Naive thymus-derived CD4-positive, alpha-beta T cell (primary cell): Measurements from ENCODE around the gene SOHLH1. TPM values are rescaled to one million over a fixed set of nuclear protein-coding genes. Genes with fewer than 3 reads are reported as not detected.

Experiments used
- ATAC-seq: fragments of 150-1000 bp; cut with Tn5 transposase; 2 replicates; pipeline ENCODE4 v1.10.0; 2021; ENCODE audit warnings: mild to moderate bottlenecking, moderate library complexity
- CTCF ChIA-PET: fragments of 350-600 bp; sonication (Branson Sonifier 250); formaldehyde crosslinking; loops from one replicate; lab custom pipeline; 2021; ENCODE audit warnings: antibody characterized with exemption; lab: Charles Lee
- POLR2A ChIA-PET: fragments of 350-600 bp; sonication (Branson Sonifier 250); formaldehyde crosslinking; loops from one replicate; lab custom pipeline; 2021; ENCODE audit warnings: antibody characterized with exemption, inconsistent platforms; lab: Charles Lee
- DNase-seq, 9 donors: peaks; one replicate each; pipeline versions ENCODE4 v3.0.0 to v3.0.0-alpha.2; 2020 to 2022; ENCODE audit warnings: mixed read lengths in 1 of 9
- H3K27ac ChIP-seq: one replicate; pipeline ENCODE4 v1.7.0; 2013; ENCODE audit warnings: mild to moderate bottlenecking, low read depth, low read length, moderate library complexity
- H3K27me3 ChIP-seq, 2 donors: one replicate each; pipeline ENCODE4 v1.7.0; 2013; ENCODE audit warnings: low read length in 2 of 2, mild to moderate bottlenecking in 2 of 2, moderate library complexity in 2 of 2; ENCODE audit not compliant: control insufficient read depth in 2 of 2, insufficient read depth in 2 of 2
- H3K36me3 ChIP-seq, 3 experiments: 1 replicate in 2 of 3; 2 replicates in 1 of 3; pipeline ENCODE4 v1.7.0; 2013; ENCODE audit warnings: low read length in 3 of 3, mild to moderate bottlenecking in 3 of 3, moderate library complexity in 1 of 3; ENCODE audit not compliant: insufficient read depth in 3 of 3, control insufficient read depth in 2 of 3
- H3K4me1 ChIP-seq, 2 donors: one replicate each; pipeline ENCODE4 v1.7.0; 2013; ENCODE audit warnings: low read length in 2 of 2, mild to moderate bottlenecking in 2 of 2, moderate library complexity in 1 of 2; ENCODE audit not compliant: control insufficient read depth in 2 of 2, insufficient read depth in 2 of 2
- H3K4me3 ChIP-seq: 2 replicates; pipeline ENCODE4 v1.7.0; 2013; ENCODE audit warnings: mild to moderate bottlenecking, low read length
- H3K9me3 ChIP-seq, 3 experiments: 1 replicate in 2 of 3; 2 replicates in 1 of 3; pipeline ENCODE4 v1.7.0; 2013; ENCODE audit warnings: low read length in 3 of 3; ENCODE audit not compliant: control insufficient read depth in 2 of 3
- H3K27ac Mint-ChIP-seq, 9 donors: one replicate each; pipeline ENCODE4 v1.8.0; 2020 to 2022; ENCODE audit warnings: mixed read lengths in 9 of 9, mild to moderate bottlenecking in 8 of 9, moderate library complexity in 5 of 9, inconsistent platforms in 2 of 9
- H3K27me3 Mint-ChIP-seq, 5 donors: one replicate each; pipeline ENCODE4 v1.8.0; 2021 to 2022; ENCODE audit warnings: mixed read lengths in 5 of 5, mild to moderate bottlenecking in 1 of 5
- H3K36me3 Mint-ChIP-seq, 5 donors: one replicate each; pipeline ENCODE4 v1.8.0; 2020 to 2022; ENCODE audit warnings: mixed read lengths in 5 of 5, mild to moderate bottlenecking in 3 of 5, inconsistent platforms in 1 of 5
- H3K4me1 Mint-ChIP-seq, 7 donors: one replicate each; pipeline ENCODE4 v1.8.0; 2020 to 2022; ENCODE audit warnings: mixed read lengths in 7 of 7, mild to moderate bottlenecking in 3 of 7, inconsistent platforms in 1 of 7
- H3K4me3 Mint-ChIP-seq, 10 donors: one replicate each; pipeline ENCODE4 v1.8.0; 2020 to 2022; ENCODE audit warnings: mild to moderate bottlenecking in 10 of 10, mixed read lengths in 10 of 10, moderate library complexity in 6 of 10, inconsistent platforms in 2 of 10
- H3K9me3 Mint-ChIP-seq, 11 donors: one replicate each; pipeline ENCODE4 v1.8.0; 2020 to 2022; ENCODE audit warnings: mixed read lengths in 11 of 11, mild to moderate bottlenecking in 4 of 11, inconsistent platforms in 1 of 11, moderate library complexity in 1 of 11
- intact Hi-C, 2 donors: fragments of 100-400 bp; cut with micrococcal nuclease; formaldehyde crosslinking; loops; one replicate each; pipeline ENCODE4 v1.15.1; 2023
- polyA plus RNA-seq, 2 donors: library from polyadenylated mRNA; unstranded; fragments of 300-500 nt; fragmentation: Illumina TruSeq; gene quantifications; one replicate each; pipeline ENCODE4 v1.2.3, GENCODE V29; 2021
- total RNA-seq, 6 experiments: library from RNA in 5 of 6; stranded (reverse) in 5 of 6; gene quantifications; 1 replicate in 5 of 6; 2 replicates in 1 of 6; pipeline ENCODE4 v1.2.3 and lab custom pipeline; 2021 to 2026

The SOHLH1 gene
- total and polyA plus RNA-seq, 7 experiments from 2014 or later, result not detected

GRCh38 chr9:135736979-135737839 lies 37.9 kb upstream of the SOHLH1 start:
- H3K27ac ChIP-seq, result no peak overlapping the region
- no peaks in the 10 kb centered on the region for H3K9me3 ChIP-seq
- Mint-ChIP-seq H3K36me3 (no peaks in the 10 kb centered on the region), H3K4me3 (no peak overlapping the region), H3K9me3 (peaks cover 0 to 10% (median 3%) of the 10 kb centered on the region in 11 donors), H3K27ac (no peak overlapping the region), H3K4me1 (peaks cover 0 to 3% (median 0%) of the 10 kb centered on the region in 7 donors), H3K27me3 (peaks cover 5 to 22% (median 13%) of the 10 kb centered on the region in 5 donors)
- no peak for DNase-seq
- POLR2A ChIA-PET, result no interaction called here
- H3K36me3 ChIP-seq, result no peaks in the 10 kb centered on the region
- no peaks in the 10 kb centered on the region for H3K27me3 ChIP-seq
- no peaks in the 10 kb centered on the region for H3K4me1 ChIP-seq
- no peak for ATAC-seq
- CTCF ChIA-PET, result no interaction called here
- no peak overlapping the region for H3K4me3 ChIP-seq
- intact Hi-C loops, result no loop called here

- peaks cover 0 to 13% (median 8%) of the 10 kb centered on the region in 11 donors for H3K9me3 Mint-ChIP-seq
- peaks cover 0 to 3% (median 0%) of the 10 kb centered on the region in 7 donors for H3K4me1 Mint-ChIP-seq
- no peak overlapping the region for H3K27ac ChIP-seq
- H3K4me1 ChIP-seq, result no peaks in the 10 kb centered on the region
- H3K4me3 Mint-ChIP-seq, result no peak overlapping the region
- H3K9me3 ChIP-seq, result peaks cover 0 to 2% (median 0%) of the 10 kb centered on the region in 3 experiments
- CTCF ChIA-PET, result no interaction called here
- no peaks in the 10 kb centered on the region for H3K36me3 ChIP-seq
- ATAC-seq (no peak), DNase-seq (no peak)
- intact Hi-C loops, result no loop called here
- H3K4me3 ChIP-seq, result no peak overlapping the region
- no peaks in the 10 kb centered on the region for H3K27me3 ChIP-seq
- no peak overlapping the region for H3K27ac Mint-ChIP-seq
- peaks cover 5 to 22% (median 13%) of the 10 kb centered on the region in 5 donors for H3K27me3 Mint-ChIP-seq
- H3K36me3 Mint-ChIP-seq, result no peaks in the 10 kb centered on the region
- POLR2A ChIA-PET, result no interaction called here
These were observed 37.1 kb upstream of the SOHLH1 start for GRCh38 chr9:135736272-135736978.

- ATAC-seq (no peak), DNase-seq (no peak)
- no peak overlapping the region for H3K4me3 ChIP-seq
- H3K27ac ChIP-seq, result no peak overlapping the region
- no peaks in the 10 kb centered on the region for H3K36me3 ChIP-seq
- Mint-ChIP-seq H3K9me3 (peaks cover 5 to 25% (median 14%) of the 10 kb centered on the region in 11 donors), H3K4me3 (no peak overlapping the region), H3K27ac (no peak overlapping the region), H3K4me1 (peaks cover 0 to 4% (median 0%) of the 10 kb centered on the region in 7 donors), H3K36me3 (peaks cover 0 to 4% (median 0%) of the 10 kb centered on the region in 5 donors), H3K27me3 (peaks cover 5 to 25% (median 20%) of the 10 kb centered on the region in 5 donors)
- CTCF ChIA-PET, result no interaction called here
- no peaks in the 10 kb centered on the region for H3K27me3 ChIP-seq
- POLR2A ChIA-PET, result no interaction called here
- intact Hi-C loops, result no loop called here
- no peaks in the 10 kb centered on the region for H3K4me1 ChIP-seq
- H3K9me3 ChIP-seq, result peaks cover 0 to 5% (median 0%) of the 10 kb centered on the region in 3 experiments
These were observed 35.4 kb upstream of the SOHLH1 start for GRCh38 chr9:135734616-135735144.

GRCh38 chr9:135732569-135733257 lies 33.4 kb upstream of the SOHLH1 start:
- peaks cover 5 to 30% (median 23%) of the 10 kb centered on the region in 5 donors for H3K27me3 Mint-ChIP-seq
- intact Hi-C loops, result no loop called here
- no peaks in the 10 kb centered on the region for H3K4me1 ChIP-seq
- DNase-seq, result no peak
- POLR2A ChIA-PET, result no interaction called here
- CTCF ChIA-PET, result no interaction called here
- peaks cover 0 to 4% (median 0%) of the 10 kb centered on the region in 7 donors for H3K4me1 Mint-ChIP-seq
- no peaks in the 10 kb centered on the region for H3K36me3 ChIP-seq
- H3K27me3 ChIP-seq, result no peaks in the 10 kb centered on the region
- peaks cover 0 to 8% (median 0%) of the 10 kb centered on the region in 5 donors for H3K36me3 Mint-ChIP-seq
- H3K27ac ChIP-seq, result no peak overlapping the region
- ATAC-seq, result no peak
- no peak overlapping the region for H3K4me3 Mint-ChIP-seq
- no peak overlapping the region for H3K27ac Mint-ChIP-seq
- H3K9me3 ChIP-seq, result peaks cover 0 to 5% (median 0%) of the 10 kb centered on the region in 3 experiments
- H3K9me3 Mint-ChIP-seq, result peaks cover 5 to 30% (median 18%) of the 10 kb centered on the region in 11 donors
- no peak overlapping the region for H3K4me3 ChIP-seq

GRCh38 chr9:135731454-135731853 lies 32.2 kb upstream of the SOHLH1 start:
- H3K36me3 Mint-ChIP-seq, result peaks cover 0 to 8% (median 0%) of the 10 kb centered on the region in 5 donors
- CTCF ChIA-PET, result no interaction called here
- Histone ChIP-seq H3K27me3 (no peaks in the 10 kb centered on the region), H3K9me3 (peaks cover 0 to 5% (median 0%) of the 10 kb centered on the region in 3 experiments), H3K4me3 (no peak overlapping the region), H3K4me1 (no peaks in the 10 kb centered on the region), H3K36me3 (no peaks in the 10 kb centered on the region), H3K27ac (no peak overlapping the region)
- peaks cover 0 to 28% (median 27%) of the 10 kb centered on the region in 5 donors for H3K27me3 Mint-ChIP-seq
- H3K4me1 Mint-ChIP-seq, result peaks cover 0 to 4% (median 0%) of the 10 kb centered on the region in 7 donors
- POLR2A ChIA-PET, result no interaction called here
- intact Hi-C loops, result no loop called here
- H3K9me3 Mint-ChIP-seq, result peaks cover 5 to 30% (median 18%) of the 10 kb centered on the region in 11 donors
- H3K27ac Mint-ChIP-seq, result peak overlapping the region in 1 of 9 donors; percentile 38
- DNase-seq, result no peak
- no peak for ATAC-seq
- H3K4me3 Mint-ChIP-seq, result no peak overlapping the region

- DNase-seq (no peak), ATAC-seq (no peak)
- ChIA-PET CTCF (no interaction called here), POLR2A (no interaction called here)
- no peaks in the 10 kb centered on the region for H3K27me3 ChIP-seq
- H3K27me3 Mint-ChIP-seq, result peaks cover 0 to 37% (median 31%) of the 10 kb centered on the region in 5 donors
- H3K36me3 Mint-ChIP-seq, result peaks cover 0 to 8% (median 0%) of the 10 kb centered on the region in 5 donors
- no peak overlapping the region for H3K4me3 Mint-ChIP-seq
- peaks cover 0 to 5% (median 0%) of the 10 kb centered on the region in 7 donors for H3K4me1 Mint-ChIP-seq
- H3K4me3 ChIP-seq, result no peak overlapping the region
- H3K4me1 ChIP-seq, result no peaks in the 10 kb centered on the region
- H3K36me3 ChIP-seq, result no peaks in the 10 kb centered on the region
- H3K27ac Mint-ChIP-seq, result no peak overlapping the region
- peaks cover 0 to 5% (median 0%) of the 10 kb centered on the region in 3 experiments for H3K9me3 ChIP-seq
- peaks cover 5 to 30% (median 18%) of the 10 kb centered on the region in 11 donors for H3K9me3 Mint-ChIP-seq
- no peak overlapping the region for H3K27ac ChIP-seq
- intact Hi-C loops, result no loop called here
These were observed 30.2 kb upstream of the SOHLH1 start for GRCh38 chr9:135729480-135729879.
